ENCODE measurements around the gene F11R.

DNA sequence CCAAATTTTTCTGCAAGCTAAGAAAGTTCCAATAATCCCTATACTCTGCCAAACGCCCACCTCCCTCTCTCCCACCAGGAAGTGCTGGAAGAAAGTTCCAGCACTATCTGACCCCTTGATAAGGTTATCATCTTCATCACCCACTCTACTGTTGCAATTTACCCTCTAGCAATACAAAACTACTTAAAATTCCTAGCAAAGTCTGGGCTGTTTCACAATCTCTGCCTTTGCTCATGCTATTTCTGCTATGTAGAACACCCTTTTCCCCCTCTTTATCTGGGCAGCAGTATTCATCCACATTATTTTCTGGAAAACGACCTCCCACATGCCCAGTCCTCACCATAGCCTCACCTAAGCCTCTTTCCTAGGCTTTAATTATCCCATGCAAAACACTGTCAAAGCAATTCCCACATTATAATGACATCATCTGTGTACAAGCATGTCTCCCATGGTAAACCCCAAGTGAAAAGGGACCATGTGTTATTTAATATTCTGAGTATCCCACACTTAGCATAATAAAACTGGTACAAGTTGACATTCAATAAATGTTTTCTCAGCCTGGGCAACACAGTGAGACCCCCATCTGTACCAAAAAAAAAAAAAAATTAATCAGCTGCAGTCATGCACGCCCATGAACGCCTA is 12.0 kb downstream of the F11R start:
- TF ChIP-seq, protein P1, sequence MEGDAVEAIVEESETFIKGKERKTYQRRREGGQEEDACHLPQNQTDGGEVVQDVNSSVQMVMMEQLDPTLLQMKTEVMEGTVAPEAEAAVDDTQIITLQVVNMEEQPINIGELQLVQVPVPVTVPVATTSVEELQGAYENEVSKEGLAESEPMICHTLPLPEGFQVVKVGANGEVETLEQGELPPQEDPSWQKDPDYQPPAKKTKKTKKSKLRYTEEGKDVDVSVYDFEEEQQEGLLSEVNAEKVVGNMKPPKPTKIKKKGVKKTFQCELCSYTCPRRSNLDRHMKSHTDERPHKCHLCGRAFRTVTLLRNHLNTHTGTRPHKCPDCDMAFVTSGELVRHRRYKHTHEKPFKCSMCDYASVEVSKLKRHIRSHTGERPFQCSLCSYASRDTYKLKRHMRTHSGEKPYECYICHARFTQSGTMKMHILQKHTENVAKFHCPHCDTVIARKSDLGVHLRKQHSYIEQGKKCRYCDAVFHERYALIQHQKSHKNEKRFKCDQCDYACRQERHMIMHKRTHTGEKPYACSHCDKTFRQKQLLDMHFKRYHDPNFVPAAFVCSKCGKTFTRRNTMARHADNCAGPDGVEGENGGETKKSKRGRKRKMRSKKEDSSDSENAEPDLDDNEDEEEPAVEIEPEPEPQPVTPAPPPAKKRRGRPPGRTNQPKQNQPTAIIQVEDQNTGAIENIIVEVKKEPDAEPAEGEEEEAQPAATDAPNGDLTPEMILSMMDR (conservative IDR thresholded peaks at IDR 0.05; ENCODE audit: low read depth, low read length): no peak
- TF ChIP-seq EZH2 (IDR thresholded peaks at IDR 0.05; ENCODE audit: low read length, unreplicated experiment) (no peak), EZH2phosphoT487 (IDR thresholded peaks at IDR 0.05; ENCODE audit: borderline replicate concordance, low read length) (no peak)
